ENCODE data around the gene OR51E1.

DNA sequence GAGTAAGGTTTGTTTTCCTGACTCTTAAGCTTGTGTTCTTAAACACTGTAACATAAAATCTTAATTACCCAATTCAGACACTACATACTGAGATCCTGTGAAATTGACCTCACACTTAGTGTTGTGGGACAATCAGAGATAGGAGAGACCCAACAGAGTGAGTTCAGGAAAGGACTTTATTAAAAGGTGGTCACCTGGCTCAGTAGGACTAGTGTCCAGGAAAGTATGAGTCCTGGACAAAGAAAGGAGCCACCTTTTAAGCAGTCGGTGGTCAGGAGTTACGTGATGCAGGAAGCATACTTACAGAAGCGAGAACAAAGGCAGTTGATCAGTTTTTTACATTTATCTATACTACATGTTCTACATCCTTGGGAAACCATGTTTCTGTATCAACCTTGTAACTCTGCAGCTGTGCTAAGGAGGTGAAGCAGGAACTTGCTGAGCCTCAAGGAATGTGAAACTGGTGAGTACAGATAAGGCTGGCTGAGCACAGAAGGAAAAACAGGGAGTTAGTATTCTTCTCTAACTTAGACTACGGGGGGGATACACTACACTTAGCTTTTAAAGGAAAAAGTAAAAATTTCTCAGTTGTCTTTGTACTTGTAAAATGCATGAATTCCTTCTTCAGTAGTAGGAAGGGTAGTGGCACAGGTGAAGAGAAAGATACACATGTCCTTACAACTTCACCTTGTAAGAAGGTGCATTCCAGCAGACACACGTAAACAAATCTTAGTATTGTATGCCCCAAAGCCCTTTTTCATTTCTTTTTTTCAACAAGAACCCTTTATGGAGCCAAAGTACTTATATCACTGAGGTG is 15.1 kb downstream of the OR51E1 start:
- TF ChIP-seq, protein P1, sequence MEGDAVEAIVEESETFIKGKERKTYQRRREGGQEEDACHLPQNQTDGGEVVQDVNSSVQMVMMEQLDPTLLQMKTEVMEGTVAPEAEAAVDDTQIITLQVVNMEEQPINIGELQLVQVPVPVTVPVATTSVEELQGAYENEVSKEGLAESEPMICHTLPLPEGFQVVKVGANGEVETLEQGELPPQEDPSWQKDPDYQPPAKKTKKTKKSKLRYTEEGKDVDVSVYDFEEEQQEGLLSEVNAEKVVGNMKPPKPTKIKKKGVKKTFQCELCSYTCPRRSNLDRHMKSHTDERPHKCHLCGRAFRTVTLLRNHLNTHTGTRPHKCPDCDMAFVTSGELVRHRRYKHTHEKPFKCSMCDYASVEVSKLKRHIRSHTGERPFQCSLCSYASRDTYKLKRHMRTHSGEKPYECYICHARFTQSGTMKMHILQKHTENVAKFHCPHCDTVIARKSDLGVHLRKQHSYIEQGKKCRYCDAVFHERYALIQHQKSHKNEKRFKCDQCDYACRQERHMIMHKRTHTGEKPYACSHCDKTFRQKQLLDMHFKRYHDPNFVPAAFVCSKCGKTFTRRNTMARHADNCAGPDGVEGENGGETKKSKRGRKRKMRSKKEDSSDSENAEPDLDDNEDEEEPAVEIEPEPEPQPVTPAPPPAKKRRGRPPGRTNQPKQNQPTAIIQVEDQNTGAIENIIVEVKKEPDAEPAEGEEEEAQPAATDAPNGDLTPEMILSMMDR (IDR thresholded peaks at IDR 0.05; ENCODE audit: insufficient read depth, low read depth, low read length), result no peak
- no peak for TF ChIP-seq EZH2 (IDR thresholded peaks at IDR 0.05; ENCODE audit: insufficient read depth, low read length)

Measured in astrocyte (in vitro differentiated cells and primary cell).